K562 (cell line): ENCODE results near the gene SLC8A1. TPM values are rescaled to one million over a fixed set of nuclear protein-coding genes. Genes with fewer than 3 reads are reported as not detected.

Source experiments
- ATAC-seq: fragments of 200-7000 bp; cut with Tn5 transposase; 3 replicates; pipeline ENCODE4 v1.9.1; 2020; ENCODE audit warnings: moderate library complexity
- BruUV-seq: library from RNA; stranded (reverse); fragments of 400-500 nt; replicated peaks from 2 replicates; lab custom pipeline; 2021; lab: Mats Ljungman, UMichigan
- CTCF ChIA-PET: fragments of 300-600 bp; formaldehyde crosslinking; extraction: SDS; loops from one replicate; lab custom pipeline; 2021; ENCODE audit warnings: low intra/inter-chr PET ratio; lab: Yijun Ruan, JAX
- POLR2A ChIA-PET: fragments of 300-600, 350-650 bp; sonication (Branson Sonifier 250); formaldehyde crosslinking; extraction: SDS; loops from one replicate; lab custom pipeline; 2021; ENCODE audit warnings: antibody characterized with exemption, inconsistent platforms; lab: Yijun Ruan, JAX
- DNase-seq, 4 experiments: peaks; one replicate each; pipeline versions ENCODE4 v3.0.0 to v3.0.0-alpha.2; 2011 to 2018; ENCODE audit warnings: low spot score in 3 of 4, mixed read lengths in 3 of 4; ENCODE audit errors: extremely low read depth in 1 of 4
- FAIRE-seq: peaks from 2 replicates; lab custom pipeline; 2011; peaks lifted over from hg19 to GRCh38; lab: Jason Lieb, UNC
- H2AFZ ChIP-seq: 2 replicates; pipeline ENCODE4 v1.6.0; 2011; ENCODE audit warnings: low read depth, low read length, control low read depth, inconsistent platforms
- H3K27ac ChIP-seq: fragments of 200-600 bp; 3 replicates; pipeline ENCODE4 v1.8.0; 2011; ENCODE audit warnings: low read depth, mild to moderate bottlenecking, control low read depth, inconsistent platforms, low read length, moderate library complexity, mixed read lengths; ENCODE audit errors: extremely low read depth
- H3K27me3 ChIP-seq, 2 experiments: fragments of 300-600 bp in 1 of 2; 2 replicates in 1 of 2; 3 replicates in 1 of 2; pipeline versions ENCODE4 v1.6.0 to v1.8.0; 2011; ENCODE audit warnings: inconsistent platforms in 2 of 2, low read length in 2 of 2, mild to moderate bottlenecking in 1 of 2, mixed read lengths in 1 of 2, moderate library complexity in 1 of 2; ENCODE audit not compliant: control insufficient read depth in 2 of 2, insufficient read depth in 2 of 2
- H3K36me3 ChIP-seq: fragments of 300-600 bp; 3 replicates; pipeline ENCODE4 v1.8.0; 2011; ENCODE audit warnings: mild to moderate bottlenecking, low read length, inconsistent platforms; ENCODE audit not compliant: control insufficient read depth, insufficient read depth
- H3K4me1 ChIP-seq, 2 experiments: fragments of 200-600 bp in 1 of 2; replicated peaks in 1 of 2; 2 replicates in 1 of 2; 3 replicates in 1 of 2; pipeline versions ENCODE4 v1.5.1 to v1.8.0; 2011; ENCODE audit warnings: inconsistent platforms in 2 of 2, low read length in 2 of 2, mild to moderate bottlenecking in 1 of 2, mixed read lengths in 1 of 2, moderate library complexity in 1 of 2; ENCODE audit not compliant: control insufficient read depth in 2 of 2, insufficient read depth in 2 of 2
- H3K4me2 ChIP-seq: 2 replicates; pipeline ENCODE4 v1.6.1; 2011; ENCODE audit warnings: low read length, control low read depth, inconsistent platforms, mixed read lengths; ENCODE audit not compliant: insufficient read depth
- H3K4me3 ChIP-seq: fragments of 200-600 bp; sonication (generic), shearing (Covaris generic); 2 replicates; pipeline ENCODE4 v1.5.1; 2016; ENCODE audit warnings: control low read depth, inconsistent platforms
- H3K79me2 ChIP-seq: fragments of 200-600 bp; 3 replicates; pipeline ENCODE4 v1.8.0; 2011; ENCODE audit warnings: low read length, inconsistent platforms; ENCODE audit not compliant: control insufficient read depth, insufficient read depth
- H3K9ac ChIP-seq, 2 experiments: 2 replicates each; pipeline versions ENCODE4 v1.6.0 to v1.6.1; 2011; ENCODE audit warnings: low read depth in 2 of 2, low read length in 2 of 2, control low read depth in 1 of 2, inconsistent platforms in 1 of 2, mild to moderate bottlenecking in 1 of 2, mixed read lengths in 1 of 2; ENCODE audit not compliant: insufficient read depth in 1 of 2
- H3K9me1 ChIP-seq: one replicate; pipeline ENCODE4 v1.6.0; 2011; ENCODE audit warnings: inconsistent platforms, mild to moderate bottlenecking, low read length, moderate library complexity; ENCODE audit not compliant: control insufficient read depth, insufficient read depth
- H3K9me3 ChIP-seq: replicated peaks from 2 replicates; pipeline ENCODE4 v1.5.1; 2011; ENCODE audit warnings: low read depth, low read length, inconsistent platforms; ENCODE audit not compliant: control insufficient read depth, insufficient read depth
- H4K20me1 ChIP-seq: replicated peaks from 2 replicates; pipeline ENCODE4 v1.6.1; 2011; ENCODE audit warnings: low read length, inconsistent platforms, mixed read lengths; ENCODE audit not compliant: control insufficient read depth, insufficient read depth
- CEBPG ChIP-seq, 3 experiments: fragments of 200-800 bp in 1 of 3; sonication (Bioruptor generic) in 1 of 3; sonication (generic) in 1 of 3; formaldehyde crosslinking in 1 of 3; IDR thresholded peaks in 2 of 3; conservative IDR thresholded peaks in 1 of 3; 2 replicates each; pipeline versions ENCODE4 v1.6.1 to v1.8.0; 2016 to 2022; ENCODE audit warnings: missing compliant biosample characterization in 2 of 3, missing genetic modification characterization in 2 of 3, mild to moderate bottlenecking in 1 of 3, missing genetic modification reagents in 1 of 3
- CHAMP1 ChIP-seq: fragments of 450-650 bp; IDR thresholded peaks from 2 replicates; pipeline ENCODE4 v1.6.1; 2016; ENCODE audit warnings: mild to moderate bottlenecking
- CREBBP ChIP-seq: IDR thresholded peaks from one replicate; pipeline ENCODE4 v1.6.1; 2012; ENCODE audit warnings: low read depth, mild to moderate bottlenecking, control low read depth, inconsistent platforms, low read length
- HSF4 ChIP-seq: fragments of 250-450 bp; sonication (Bioruptor Pico); IDR thresholded peaks from 2 replicates; pipeline ENCODE4 v2.1.2; 2022; ENCODE audit warnings: mild to moderate bottlenecking, moderate library complexity, borderline replicate concordance
- KHSRP ChIP-seq: fragments of 450-650 bp; IDR thresholded peaks from 2 replicates; pipeline ENCODE4 v1.6.1; 2017
- SNRNP70 ChIP-seq: fragments of 200-400 bp; formaldehyde crosslinking; optimal IDR thresholded peaks from 2 replicates; pipeline ENCODE3; 2017; ENCODE audit warnings: low read depth, low read length
- SRSF3 ChIP-seq: fragments of 200-400 bp; formaldehyde crosslinking; IDR thresholded peaks from 2 replicates; pipeline ENCODE4 v1.6.1; 2016; ENCODE audit warnings: mild to moderate bottlenecking, low read length, moderate library complexity; ENCODE audit not compliant: insufficient read depth
- ZNF12 ChIP-seq: sonication (generic); formaldehyde crosslinking; IDR thresholded peaks from 2 replicates; pipeline ENCODE4 v1.4.0; 2020; ENCODE audit warnings: mild to moderate bottlenecking, missing genetic modification reagents
- ZNF584 ChIP-seq: fragments of 200-800 bp; sonication (Bioruptor generic); IDR thresholded peaks from 2 replicates; pipeline ENCODE4 v1.6.1; 2016; ENCODE audit warnings: low read depth, mild to moderate bottlenecking, missing genetic modification characterization, missing compliant biosample characterization
- ZNF785 ChIP-seq: fragments of 250-450 bp; sonication (Bioruptor Pico); IDR thresholded peaks from 2 replicates; pipeline ENCODE4 v1.4.0; 2020; ENCODE audit warnings: mild to moderate bottlenecking
- WGBS: fragments of 100-300 bp; shearing (Covaris generic); methylation state at CpG from one replicate; pipeline ENCODE4 v1.1.6; 2016; ENCODE audit warnings: low coverage, mixed read lengths; ENCODE audit not compliant: insufficient coverage; ENCODE audit errors: missing lambda C conversion rate; 5-methylcytosine and 5-hydroxymethylcytosine counted together
- in situ Hi-C: fragments of 300-500 bp; cut with MboI; formaldehyde crosslinking; loops from 4 replicates; pipeline ENCODE4 v1.15.0; 2018; ENCODE audit warnings: inconsistent platforms, mixed read lengths
- intact Hi-C: fragments of 100-400 bp; cut with micrococcal nuclease; formaldehyde crosslinking; loops from 2 replicates; pipeline ENCODE4 v1.14.2; 2022
- polyA plus RNA-seq, 8 experiments: library from polyadenylated mRNA; depleted of rRNA in 4 of 8; stranded (reverse) in 5 of 8; unstranded in 3 of 8; fragments of >200 nt; fragmentation: Nextera tagmentation in 2 of 8; fragmentation: Illumina TruSeq in 1 of 8; extraction: Ambion mirVana in 2 of 8; extraction: Trizol in 1 of 8; gene quantifications; 2 replicates each; pipeline versions ENCODE4 v1.2.1 to v1.2.3, GENCODE V29; 2011 to 2014; ENCODE audit warnings: inconsistent platforms in 1 of 8, missing spikeins in 1 of 8
- total RNA-seq, 7 experiments: library from RNA; depleted of rRNA in 6 of 7; stranded (reverse); fragments of >200 nt in 6 of 7; fragmentation: Illumina TruSeq in 2 of 7; extraction: Trizol in 2 of 7; gene quantifications; 2 replicates each; pipeline versions ENCODE4 v1.2.1 to v1.2.3, GENCODE V29; 2011 to 2021; ENCODE audit warnings: low replicate concordance in 1 of 7
- TF ChIP-seq, protein P1 (sequence below): fragments of 250-450 bp; sonication (Bioruptor Pico); IDR thresholded peaks from 2 replicates; pipeline ENCODE4 v1.5.0; 2021
- TF ChIP-seq, protein P2 (sequence below): fragments of 250-450 bp; sonication (Bioruptor Pico); IDR thresholded peaks from 2 replicates; pipeline ENCODE4 v1.8.0; 2021; ENCODE audit warnings: moderate library complexity, mild to moderate bottlenecking, inconsistent platforms

SLC8A1 gene
- total and polyA plus RNA-seq, 9 of the 15 experiments (the other 6 are each of a cell fraction or from before 2014, with no cell fraction given), result not detected

- TF ChIP-seq CEBPG (CRISPR knock-in tag; IDR thresholded peaks at IDR 0.05) (no peak), CEBPG (tag; conservative IDR thresholded peaks at IDR 0.05 in 1 of 2, IDR thresholded peaks at IDR 0.05 in 1 of 2) (no peak), SRSF3 (no peak), ZNF785 (CRISPR knock-in tag) (no peak), HSF4 (CRISPR knock-in tag) (no peak), ZNF584 (CRISPR knock-in tag) (no peak), ZNF12 (CRISPR knock-in tag) (no peak)
- TF ChIP-seq, protein P1, sequence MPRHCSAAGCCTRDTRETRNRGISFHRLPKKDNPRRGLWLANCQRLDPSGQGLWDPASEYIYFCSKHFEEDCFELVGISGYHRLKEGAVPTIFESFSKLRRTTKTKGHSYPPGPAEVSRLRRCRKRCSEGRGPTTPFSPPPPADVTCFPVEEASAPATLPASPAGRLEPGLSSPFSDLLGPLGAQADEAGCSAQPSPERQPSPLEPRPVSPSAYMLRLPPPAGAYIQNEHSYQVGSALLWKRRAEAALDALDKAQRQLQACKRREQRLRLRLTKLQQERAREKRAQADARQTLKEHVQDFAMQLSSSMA, result no peak
- TF ChIP-seq, protein P2, sequence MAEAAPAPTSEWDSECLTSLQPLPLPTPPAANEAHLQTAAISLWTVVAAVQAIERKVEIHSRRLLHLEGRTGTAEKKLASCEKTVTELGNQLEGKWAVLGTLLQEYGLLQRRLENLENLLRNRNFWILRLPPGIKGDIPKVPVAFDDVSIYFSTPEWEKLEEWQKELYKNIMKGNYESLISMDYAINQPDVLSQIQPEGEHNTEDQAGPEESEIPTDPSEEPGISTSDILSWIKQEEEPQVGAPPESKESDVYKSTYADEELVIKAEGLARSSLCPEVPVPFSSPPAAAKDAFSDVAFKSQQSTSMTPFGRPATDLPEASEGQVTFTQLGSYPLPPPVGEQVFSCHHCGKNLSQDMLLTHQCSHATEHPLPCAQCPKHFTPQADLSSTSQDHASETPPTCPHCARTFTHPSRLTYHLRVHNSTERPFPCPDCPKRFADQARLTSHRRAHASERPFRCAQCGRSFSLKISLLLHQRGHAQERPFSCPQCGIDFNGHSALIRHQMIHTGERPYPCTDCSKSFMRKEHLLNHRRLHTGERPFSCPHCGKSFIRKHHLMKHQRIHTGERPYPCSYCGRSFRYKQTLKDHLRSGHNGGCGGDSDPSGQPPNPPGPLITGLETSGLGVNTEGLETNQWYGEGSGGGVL (CRISPR knock-in tag), result no peak
- TF ChIP-seq, all 486 proteins: peak for 0
These were observed 63.7 kb downstream of the SLC8A1 start (continued) for GRCh38 chr2:40388161-40388560.

DNA sequence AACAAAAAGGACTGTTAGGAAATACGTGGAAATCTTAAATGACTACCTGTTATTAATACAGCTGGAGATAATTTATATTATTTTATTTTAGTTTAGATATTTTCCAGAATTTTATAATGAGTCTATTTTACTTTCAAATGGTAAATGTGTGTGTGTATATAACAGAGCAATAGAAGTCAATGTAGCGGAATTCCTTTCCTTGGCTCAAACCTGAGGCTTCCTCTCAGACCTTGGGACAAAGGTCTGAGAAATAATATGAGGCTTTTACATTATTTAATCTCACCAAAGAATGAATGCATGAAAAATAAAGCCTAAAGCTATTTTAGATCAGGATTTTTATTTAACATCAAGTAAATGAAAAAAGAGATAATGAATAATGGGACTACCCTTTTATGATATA lies 65.7 kb downstream of the SLC8A1 start:
- intact Hi-C loops (no loop called here), in situ Hi-C loops (no loop called here)
- 5% methylated on average over 2 of the region's 2 CpGs for WGBS
- H3K4me3 ChIP-seq, result no peak overlapping the region
- no peaks in the 10 kb centered on the region for H4K20me1 ChIP-seq
- H3K36me3 ChIP-seq, result no peaks in the 10 kb centered on the region
- H3K9me1 ChIP-seq, result no peaks in the 10 kb centered on the region
- H3K9me3 ChIP-seq, result no peaks in the 10 kb centered on the region; the same call in 1 of the 2 replicates
- no peak for DNase-seq
- H3K27me3 ChIP-seq, result no peaks in the 10 kb centered on the region
- no peak overlapping the region for H3K4me2 ChIP-seq
- no TSS peak for BruUV-seq
- H3K79me2 ChIP-seq, result no peaks in the 10 kb centered on the region
- POLR2A ChIA-PET, result interaction anchor here (1.4 kb wide), 1 partner anchor 25 kb away, joined by 3 read pairs; no protein-coding TSS in a partner anchor
- no peak overlapping the region for H3K27ac ChIP-seq
- CTCF ChIA-PET, result no interaction called here
- H3K9ac ChIP-seq, result no peak overlapping the region
- ATAC-seq, result no peak
- no peaks in the 10 kb centered on the region for H3K4me1 ChIP-seq
- no peak overlapping the region for H2AFZ ChIP-seq
- no peak for FAIRE-seq
- no peak for TF ChIP-seq CHAMP1
- no peak for TF ChIP-seq CREBBP
- no peak for TF ChIP-seq SNRNP70
- TF ChIP-seq KHSRP, result no peak
